Glomerular visceral epithelial cell (primary cell): Measurements from ENCODE around the gene SPPL2C.
A peak's percentile ranks its signal among the peaks of the same experiment; 100 is the strongest.

ENCODE experiments used
- DNase-seq: peaks from one replicate; pipeline ENCODE4 v3.0.0-alpha.2; 2016; ENCODE audit errors: extremely low spot score

Gene SPPL2C

DNA sequence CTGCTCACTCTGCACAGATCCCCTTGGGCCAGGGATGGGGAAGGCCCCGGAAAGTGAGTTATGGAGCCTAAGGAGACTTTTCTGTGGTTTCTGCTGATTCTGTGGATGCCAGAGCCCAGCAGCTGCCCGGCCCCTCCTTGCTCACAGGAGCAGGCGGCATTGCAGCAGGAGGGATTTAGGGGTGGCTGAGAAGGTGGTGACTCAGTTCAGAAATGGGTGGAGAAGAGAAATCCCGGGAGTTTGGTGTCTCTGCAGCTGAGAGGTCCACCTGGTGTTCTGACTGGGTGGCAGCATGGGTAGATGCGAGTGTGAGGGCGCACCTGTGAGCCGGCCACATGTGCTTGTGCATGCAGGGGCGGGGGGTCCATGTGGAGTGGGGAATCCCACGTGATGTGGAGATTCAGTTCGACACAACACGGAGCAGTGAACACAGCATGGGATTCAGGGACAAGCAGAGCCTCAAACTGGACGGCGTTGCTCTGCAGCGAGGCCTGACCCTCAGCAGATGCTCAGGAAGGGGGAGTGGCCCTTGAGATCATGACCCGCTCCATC lies 16.0 kb upstream of the SPPL2C start:
- DNase-seq, result peak; percentile 24

DNA sequence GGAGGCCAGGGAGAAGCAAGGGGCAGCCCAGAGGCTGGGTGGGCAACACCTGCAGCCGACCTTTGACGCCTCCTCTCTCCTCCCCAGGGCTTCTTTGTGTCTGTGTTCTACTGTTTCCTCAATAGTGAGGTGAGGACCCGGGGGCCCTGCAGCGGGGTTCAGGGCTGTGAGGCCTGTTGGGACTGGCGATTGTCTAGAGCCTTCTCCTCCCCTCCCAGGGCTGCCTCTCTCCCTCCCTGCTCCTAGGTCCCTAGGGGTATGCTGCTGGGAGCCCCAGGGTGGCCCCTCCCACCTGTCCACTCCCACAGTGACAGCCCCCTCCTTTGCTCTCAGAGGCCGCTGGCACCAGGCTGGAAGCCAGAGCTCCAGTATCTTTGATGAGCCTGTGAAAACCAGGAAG lies 10.8 kb upstream of the SPPL2C start:
- no peak for DNase-seq

GRCh38 chr17:45834471-45835396 lies 9.9 kb upstream of the SPPL2C start:
- DNase-seq, result no peak

- no peak for DNase-seq
Observed at GRCh38 chr17:45835481-45835880, 9.2 kb upstream of the SPPL2C start.

DNA sequence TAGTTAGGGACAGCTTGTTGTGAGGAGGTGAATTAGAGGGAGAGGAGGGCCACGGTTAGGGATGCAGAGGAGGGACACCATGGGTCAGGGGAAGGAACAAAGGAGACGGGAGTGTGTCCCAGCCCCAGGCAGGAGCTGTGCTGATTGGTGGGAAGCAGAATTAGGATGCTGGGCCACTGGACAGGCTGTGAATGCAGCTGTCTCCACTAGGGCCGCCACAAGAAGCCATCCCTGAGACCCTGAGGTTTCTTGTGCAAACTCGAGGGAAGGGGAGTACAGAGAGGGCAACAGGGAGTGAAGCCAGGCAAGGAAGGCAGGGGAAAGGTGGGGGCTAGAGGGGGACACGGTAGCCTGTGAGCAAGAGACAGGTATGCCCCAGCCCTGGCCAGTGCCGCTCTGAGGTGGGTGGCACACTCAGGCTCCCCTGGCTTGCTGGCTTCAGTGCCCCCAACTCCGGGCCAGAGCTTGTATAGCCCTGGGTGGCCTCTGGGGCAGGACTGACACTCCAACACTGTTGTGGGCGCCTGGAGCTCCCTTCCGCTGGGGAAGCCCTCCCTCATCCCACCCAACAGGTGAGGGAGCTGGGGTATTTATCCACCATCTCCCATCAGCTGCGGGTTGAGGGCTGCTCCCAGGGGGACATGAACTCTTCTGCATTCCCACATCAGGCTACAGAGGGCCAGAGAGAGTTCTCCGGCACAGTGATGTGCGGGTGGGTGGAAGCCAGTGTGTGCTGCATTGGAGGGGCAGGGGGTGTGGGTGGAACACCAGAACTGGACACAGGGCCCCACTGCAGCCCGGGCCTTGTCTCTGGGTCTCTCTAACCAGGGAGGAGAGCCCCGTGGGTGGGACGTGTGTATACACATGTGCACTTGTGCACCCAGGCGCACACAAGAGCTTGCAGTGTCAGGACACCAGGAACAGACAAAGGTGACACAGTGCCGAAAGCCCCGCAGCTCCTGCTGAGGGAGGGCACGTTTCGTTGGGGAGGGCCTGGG lies 8.3 kb upstream of the SPPL2C start:
- DNase-seq, result no peak

DNA sequence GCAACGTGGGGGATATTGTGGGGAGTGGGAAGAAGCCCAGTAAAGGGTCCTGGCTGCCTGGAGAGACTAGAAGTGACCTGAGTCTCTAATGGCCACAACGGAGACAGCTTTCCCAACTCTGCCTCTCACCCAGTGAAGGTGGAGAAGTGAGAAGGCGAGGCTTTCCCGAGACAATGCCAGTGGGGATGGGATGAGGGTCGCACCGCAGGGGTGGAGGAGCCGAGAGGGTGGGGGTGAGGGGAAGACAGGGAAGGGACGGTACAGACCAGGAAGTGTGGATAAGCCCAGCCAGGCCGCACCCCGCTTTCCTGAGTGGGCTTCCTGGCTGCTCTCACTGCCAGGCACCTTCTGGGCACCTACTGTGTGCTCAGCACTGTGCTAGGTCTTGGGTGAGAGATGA lies 7.5 kb upstream of the SPPL2C start:
- no peak for DNase-seq

- no peak for DNase-seq
Observed at GRCh38 chr17:45837603-45838002, 7.1 kb upstream of the SPPL2C start.

GRCh38 chr17:45838751-45839295 lies 5.9 kb upstream of the SPPL2C start:
- DNase-seq, result no peak

DNA sequence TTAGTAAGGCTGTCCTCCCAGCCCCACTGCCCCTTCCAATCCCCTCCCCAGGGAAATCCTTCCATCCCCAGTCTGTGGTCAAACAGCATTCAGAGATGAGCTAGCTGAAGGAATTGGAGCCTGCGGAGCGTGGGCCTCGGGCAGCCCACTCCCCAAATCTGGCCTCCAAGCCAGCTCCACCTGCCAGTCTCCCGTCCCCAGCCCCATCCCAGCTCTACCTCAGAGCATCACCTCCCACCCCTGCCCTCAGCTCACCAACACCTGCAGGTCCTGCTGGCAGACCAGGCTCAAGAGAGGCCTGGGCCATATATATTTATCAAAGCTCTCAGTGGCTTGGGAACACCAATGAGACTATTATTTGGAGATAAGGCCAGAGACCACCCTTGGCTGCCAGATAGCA lies 5.2 kb upstream of the SPPL2C start:
- no peak for DNase-seq

DNA sequence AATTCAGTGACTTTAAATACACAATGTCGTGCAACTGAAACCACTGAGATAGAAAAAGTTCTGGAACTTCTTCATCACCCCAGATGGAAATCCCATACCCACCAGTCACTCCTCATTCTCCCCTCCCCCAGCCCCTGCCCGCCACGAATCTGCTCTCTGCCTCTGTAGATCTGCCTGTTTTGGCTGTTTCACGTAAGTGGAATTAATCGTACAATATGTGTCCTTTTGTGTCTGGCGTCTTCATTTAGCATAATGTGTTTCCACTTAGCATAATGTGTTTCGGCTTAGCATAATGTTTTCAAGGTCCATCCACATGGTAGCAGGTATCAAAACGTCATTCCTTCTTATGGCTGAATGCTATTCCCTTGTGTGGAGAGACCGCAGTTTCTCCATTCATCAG lies 3.5 kb upstream of the SPPL2C start:
- DNase-seq, result no peak

GRCh38 chr17:45841883-45842525 lies 2.7 kb upstream of the SPPL2C start:
- no peak for DNase-seq

DNA sequence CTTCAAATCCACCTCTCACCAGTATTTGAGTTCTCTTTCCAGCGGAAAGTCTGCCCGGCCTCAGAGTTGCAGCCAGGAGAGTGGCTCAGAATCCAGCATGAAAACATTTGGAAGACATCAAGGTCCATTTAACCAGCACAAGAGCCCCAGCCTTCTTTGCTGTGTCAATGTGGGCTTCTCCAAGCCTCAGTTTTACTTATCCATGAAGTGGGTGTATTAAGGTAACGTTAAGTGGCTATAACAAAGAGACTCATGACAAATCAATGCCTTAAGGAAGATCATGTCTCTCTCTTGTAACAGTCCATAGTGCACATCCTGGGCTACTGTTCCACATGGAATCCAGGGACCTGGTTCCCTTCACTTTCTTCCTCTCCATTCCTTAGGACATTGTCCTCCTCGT lies 959 bp upstream of the SPPL2C start:
- no peak for DNase-seq

DNA sequence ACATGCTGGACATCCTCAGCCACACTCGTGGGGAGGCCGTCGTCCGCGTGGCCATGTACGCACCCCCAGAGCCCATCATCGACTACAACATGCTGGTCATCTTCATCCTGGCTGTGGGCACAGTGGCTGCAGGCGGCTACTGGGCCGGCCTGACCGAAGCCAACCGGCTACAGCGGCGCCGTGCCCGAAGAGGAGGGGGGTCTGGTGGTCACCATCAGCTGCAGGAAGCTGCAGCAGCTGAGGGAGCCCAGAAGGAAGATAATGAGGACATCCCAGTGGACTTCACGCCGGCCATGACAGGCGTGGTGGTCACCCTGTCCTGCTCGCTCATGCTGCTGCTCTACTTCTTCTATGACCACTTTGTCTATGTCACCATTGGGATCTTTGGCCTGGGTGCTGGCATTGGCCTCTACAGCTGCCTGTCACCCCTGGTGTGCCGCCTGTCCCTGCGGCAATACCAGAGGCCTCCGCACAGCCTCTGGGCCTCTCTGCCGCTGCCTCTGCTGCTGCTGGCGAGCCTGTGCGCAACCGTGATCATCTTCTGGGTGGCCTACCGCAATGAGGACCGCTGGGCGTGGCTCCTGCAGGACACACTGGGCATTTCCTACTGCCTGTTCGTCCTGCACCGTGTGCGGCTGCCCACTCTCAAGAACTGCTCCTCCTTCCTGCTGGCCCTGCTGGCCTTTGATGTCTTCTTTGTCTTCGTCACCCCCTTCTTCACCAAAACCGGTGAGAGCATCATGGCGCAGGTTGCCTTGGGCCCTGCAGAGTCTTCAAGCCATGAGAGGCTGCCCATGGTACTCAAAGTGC lies 900 bp downstream of the SPPL2C start:
- DNase-seq, result no peak

DNA sequence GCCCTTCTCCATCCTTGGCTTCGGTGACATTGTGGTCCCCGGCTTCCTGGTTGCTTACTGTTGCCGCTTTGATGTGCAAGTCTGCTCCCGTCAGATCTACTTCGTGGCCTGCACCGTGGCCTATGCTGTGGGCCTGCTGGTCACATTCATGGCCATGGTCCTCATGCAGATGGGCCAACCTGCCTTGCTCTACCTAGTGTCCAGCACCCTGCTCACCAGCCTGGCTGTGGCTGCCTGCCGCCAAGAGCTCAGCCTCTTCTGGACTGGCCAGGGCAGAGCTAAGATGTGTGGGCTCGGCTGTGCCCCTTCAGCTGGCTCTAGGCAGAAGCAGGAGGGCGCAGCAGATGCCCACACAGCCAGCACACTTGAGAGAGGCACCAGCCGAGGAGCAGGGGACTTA lies 1.5 kb downstream of the SPPL2C start:
- DNase-seq, result no peak

DNA sequence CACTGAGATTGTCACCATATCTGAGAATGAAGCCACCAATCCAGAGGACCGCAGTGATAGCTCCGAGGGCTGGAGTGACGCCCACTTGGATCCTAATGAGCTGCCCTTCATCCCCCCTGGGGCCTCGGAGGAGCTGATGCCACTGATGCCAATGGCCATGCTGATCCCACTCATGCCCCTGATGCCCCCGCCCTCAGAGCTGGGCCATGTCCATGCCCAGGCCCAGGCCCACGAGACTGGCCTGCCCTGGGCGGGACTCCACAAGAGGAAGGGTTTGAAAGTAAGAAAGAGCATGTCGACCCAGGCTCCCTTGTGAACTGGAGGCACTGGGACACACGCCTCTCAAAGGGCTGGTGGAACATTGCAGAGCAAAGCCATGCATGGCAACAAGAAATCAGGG lies 2.0 kb downstream of the SPPL2C start:
- DNase-seq, result no peak

- no peak for DNase-seq
Observed at GRCh38 chr17:45847101-45847500, 2.4 kb downstream of the SPPL2C start.

- no peak for DNase-seq
Observed at GRCh38 chr17:45847747-45848146, 3.1 kb downstream of the SPPL2C start.

DNA sequence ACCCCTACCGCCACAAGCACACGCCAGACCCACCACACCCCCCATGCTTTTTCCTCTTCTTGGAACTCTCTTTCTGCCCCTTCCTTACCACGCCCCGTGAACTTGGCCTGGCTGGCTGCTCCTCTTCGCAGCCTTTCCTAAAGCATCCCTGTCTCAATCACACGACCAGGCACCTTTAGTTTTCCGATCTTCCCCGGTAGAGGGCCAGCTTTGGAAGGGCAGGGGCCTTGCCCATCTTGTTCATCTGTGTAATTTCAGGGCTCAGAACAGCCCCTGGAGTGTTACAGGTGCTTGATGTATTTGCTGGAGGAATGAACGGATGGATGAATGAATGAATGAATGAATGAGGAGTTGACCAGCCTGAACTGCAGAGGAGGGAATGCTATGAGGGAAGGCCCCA lies 3.7 kb downstream of the SPPL2C start:
- DNase-seq, result no peak

DNA sequence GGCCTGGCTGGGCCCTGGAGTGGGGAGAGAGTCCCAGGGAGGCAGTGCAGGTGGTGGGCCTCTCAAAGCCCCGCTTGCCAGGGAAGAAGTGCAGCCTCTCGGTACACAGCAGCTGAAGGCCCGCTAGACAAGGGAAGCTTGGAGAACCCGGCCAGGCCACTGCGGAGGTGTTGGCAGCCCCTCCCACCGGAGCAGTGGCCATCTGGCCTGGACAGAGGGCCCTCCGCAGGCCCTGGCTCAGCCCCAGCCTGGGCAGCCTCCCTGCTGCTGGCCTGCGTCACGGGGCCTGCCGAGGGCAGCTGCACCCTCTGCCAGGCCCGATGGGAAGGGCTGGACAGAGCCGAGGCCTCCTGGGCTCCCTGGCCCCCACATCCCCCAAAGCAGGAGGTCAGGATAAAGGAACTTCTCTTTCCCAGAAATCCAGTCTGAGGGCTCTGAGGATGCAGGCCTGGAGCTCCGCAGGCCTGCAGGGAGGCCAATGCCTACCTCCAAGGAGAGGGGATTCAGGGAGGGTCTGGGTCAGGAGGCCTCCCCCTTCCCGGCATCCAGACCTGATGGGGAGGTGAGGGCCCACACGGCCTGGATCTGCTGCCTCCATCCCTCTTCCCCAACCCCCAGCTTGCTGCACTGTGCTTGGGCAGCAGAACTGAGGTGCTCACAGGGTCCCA lies 4.3 kb downstream of the SPPL2C start:
- no peak for DNase-seq

DNA sequence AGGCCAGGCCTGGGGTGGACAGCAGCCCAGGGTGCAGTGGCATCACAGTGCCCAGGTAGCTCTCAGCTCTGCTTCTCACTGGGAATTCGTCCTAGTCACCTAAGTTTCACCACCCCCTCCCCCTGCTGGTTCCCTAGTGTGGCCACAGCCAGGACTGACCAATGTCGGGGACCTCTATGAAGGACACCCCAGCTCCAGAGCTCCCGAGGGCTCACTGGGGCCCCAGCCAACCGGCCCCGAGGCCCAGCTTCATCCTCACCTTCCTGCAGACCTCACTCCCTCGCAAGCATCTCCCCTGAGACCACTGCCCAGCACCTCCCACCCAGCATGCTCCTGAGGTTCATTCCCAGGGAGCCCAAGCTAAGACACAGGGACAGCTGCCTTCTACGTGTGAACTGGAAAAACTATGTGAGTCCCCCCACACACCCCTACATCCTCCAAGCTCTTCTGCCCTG lies 4.9 kb downstream of the SPPL2C start:
- no peak for DNase-seq
